Measurements from ENCODE around the gene PSAP. TPM values are rescaled to one million over a fixed set of nuclear protein-coding genes. Genes with fewer than 3 reads are reported as not detected.

Gene PSAP
- total and polyA plus RNA-seq, 9 donors, result 632 to 3,407 (median 1,118) TPM

- Histone ChIP-seq H3K27me3 (no peaks in the 10 kb centered on the region), H3K27ac (no peak overlapping the region), H3K36me3 (no peaks in the 10 kb centered on the region), H3K4me1 (ENCODE audit: insufficient read depth) (no peaks in the 10 kb centered on the region), H3K4me3 (no peak overlapping the region), H3K9me3 (no peaks in the 10 kb centered on the region)
- intact Hi-C loops (cut with DNase I), result loop anchor here in 2 of 4 donors (10.0 kb wide), 2 partner anchors 432 to 502 kb away; partner anchors contain the start of gene SLC29A3 (in 2 of the 2)
- DNase-seq, result no peak
- 68 to 81% (median 71%) methylated on average over 8 of the region's 8 CpGs for WGBS, 3 donors
- TF ChIP-seq EP300 (IDR thresholded peaks at IDR 0.05) (no peak), POLR2A (IDR thresholded peaks at IDR 0.05) (no peak), CTCF (IDR thresholded peaks at IDR 0.05) (no peak)
These were observed 34.0 kb downstream of the PSAP start for GRCh38 chr10:71816936-71817618.

GRCh38 chr10:71816421-71816851 lies 34.6 kb downstream of the PSAP start:
- Histone ChIP-seq H3K4me1 (ENCODE audit: insufficient read depth) (no peaks in the 10 kb centered on the region), H3K36me3 (no peaks in the 10 kb centered on the region), H3K27ac (no peak overlapping the region), H3K9me3 (no peaks in the 10 kb centered on the region), H3K4me3 (no peak overlapping the region), H3K27me3 (no peaks in the 10 kb centered on the region)
- DNase-seq, result no peak
- TF ChIP-seq EP300 (IDR thresholded peaks at IDR 0.05) (no peak), CTCF (IDR thresholded peaks at IDR 0.05) (no peak), POLR2A (IDR thresholded peaks at IDR 0.05) (no peak)
- intact Hi-C loops (cut with DNase I), result loop anchor here in 2 of 4 donors (10.0 kb wide), 2 partner anchors 432 to 502 kb away; partner anchors contain the start of gene SLC29A3 (in 2 of the 2)
- 85 to 87% (median 86%) methylated on average over 12 of the region's 12 CpGs for WGBS, 3 donors

- Histone ChIP-seq H3K27ac (no peak overlapping the region), H3K36me3 (no peaks in the 10 kb centered on the region), H3K4me3 (no peak overlapping the region), H3K9me3 (no peaks in the 10 kb centered on the region), H3K4me1 (ENCODE audit: insufficient read depth) (no peaks in the 10 kb centered on the region), H3K27me3 (no peaks in the 10 kb centered on the region)
- TF ChIP-seq POLR2A (IDR thresholded peaks at IDR 0.05) (no peak), CTCF (IDR thresholded peaks at IDR 0.05) (no peak), EP300 (IDR thresholded peaks at IDR 0.05) (no peak)
- intact Hi-C loops (cut with DNase I), result loop anchor here in 2 of 4 donors (10.0 kb wide), 2 partner anchors 431 to 501 kb away; partner anchors contain the start of gene SLC29A3 (in 2 of the 2)
- 68 to 76% (median 69%) methylated on average over 15 of the region's 15 CpGs for WGBS, 3 donors
- no peak for DNase-seq
These were observed 35.4 kb downstream of the PSAP start for GRCh38 chr10:71815515-71816130.

- no peak for DNase-seq
- H3K36me3 ChIP-seq, result no peaks in the 10 kb centered on the region
These were observed 36.1 kb downstream of the PSAP start for GRCh38 chr10:71814922-71815411.

More at GRCh38 chr10:71814922-71815411, 36.1 kb downstream of the PSAP start:
- H3K4me1 ChIP-seq (ENCODE audit: insufficient read depth), result no peaks in the 10 kb centered on the region
- TF ChIP-seq POLR2A (IDR thresholded peaks at IDR 0.05), result no peak
- TF ChIP-seq EP300 (IDR thresholded peaks at IDR 0.05), result no peak
- TF ChIP-seq CTCF (IDR thresholded peaks at IDR 0.05), result no peak
- intact Hi-C loops (cut with DNase I), result loop anchor here in 2 of 4 donors (5.0 to 10.0 kb wide), 3 partner anchors 423 to 500 kb away; partner anchors contain the start of gene SLC29A3 (in 2 of the 2)
- no peak overlapping the region for H3K4me3 ChIP-seq
- 82 to 89% (median 84%) methylated on average over 17 to 26 of the region's 26 CpGs for WGBS, 3 donors
- H3K27me3 ChIP-seq, result no peaks in the 10 kb centered on the region
- no peak overlapping the region for H3K27ac ChIP-seq
- H3K9me3 ChIP-seq, result no peaks in the 10 kb centered on the region
